Measurements from ENCODE around the gene KLC1.

- TF ChIP-seq CTCF (CRISPR knock-in tag; IDR thresholded peaks at IDR 0.05), result no peak
- no peak for TF ChIP-seq RXRA (CRISPR knock-in tag; IDR thresholded peaks at IDR 0.05)
- TF ChIP-seq SMARCC2 (IDR thresholded peaks at IDR 0.05), result no peak
- no peak for TF ChIP-seq ATF2 (CRISPR knock-in tag; IDR thresholded peaks at IDR 0.05)
- no peak for TF ChIP-seq ZBTB10 (CRISPR knock-in tag; IDR thresholded peaks at IDR 0.05; ENCODE audit: borderline replicate concordance)
Observed at GRCh38 chr14:103700753-103701490, 71.9 kb downstream of the KLC1 start.

All from HepG2 (cell line).